ENCODE measurements around the gene ANGPT4.

- TF ChIP-seq CTCF (IDR thresholded peaks at IDR 0.05), result no peak
- no peak for TF ChIP-seq POLR2A (IDR thresholded peaks at IDR 0.05)
Measured at GRCh38 chr20:828987-829386, 87.1 kb downstream of the ANGPT4 start.
